ENCODE data around the gene TSPOAP1. TPM values are rescaled to one million over a fixed set of nuclear protein-coding genes. Genes with fewer than 3 reads are reported as not detected.

The TSPOAP1 gene
- polyA plus RNA-seq, 1 experiment: 5.6 TPM

GRCh38 chr17:58315750-58316149, 12.8 kb downstream of the TSPOAP1 start:
- H3K36me3 ChIP-seq (ENCODE audit: control insufficient read depth, insufficient read depth, low read length): no peaks in the 10 kb centered on the region
- CTCF ChIA-PET: interaction anchor here (1.2 to 6.3 kb wide), 8 partner anchors 11 to 131 kb away, joined by 4 to 95 read pairs (median 22); partner anchors contain the start of genes RNF43 and SUPT4H1
- TF ChIP-seq, protein P1, sequence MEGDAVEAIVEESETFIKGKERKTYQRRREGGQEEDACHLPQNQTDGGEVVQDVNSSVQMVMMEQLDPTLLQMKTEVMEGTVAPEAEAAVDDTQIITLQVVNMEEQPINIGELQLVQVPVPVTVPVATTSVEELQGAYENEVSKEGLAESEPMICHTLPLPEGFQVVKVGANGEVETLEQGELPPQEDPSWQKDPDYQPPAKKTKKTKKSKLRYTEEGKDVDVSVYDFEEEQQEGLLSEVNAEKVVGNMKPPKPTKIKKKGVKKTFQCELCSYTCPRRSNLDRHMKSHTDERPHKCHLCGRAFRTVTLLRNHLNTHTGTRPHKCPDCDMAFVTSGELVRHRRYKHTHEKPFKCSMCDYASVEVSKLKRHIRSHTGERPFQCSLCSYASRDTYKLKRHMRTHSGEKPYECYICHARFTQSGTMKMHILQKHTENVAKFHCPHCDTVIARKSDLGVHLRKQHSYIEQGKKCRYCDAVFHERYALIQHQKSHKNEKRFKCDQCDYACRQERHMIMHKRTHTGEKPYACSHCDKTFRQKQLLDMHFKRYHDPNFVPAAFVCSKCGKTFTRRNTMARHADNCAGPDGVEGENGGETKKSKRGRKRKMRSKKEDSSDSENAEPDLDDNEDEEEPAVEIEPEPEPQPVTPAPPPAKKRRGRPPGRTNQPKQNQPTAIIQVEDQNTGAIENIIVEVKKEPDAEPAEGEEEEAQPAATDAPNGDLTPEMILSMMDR (IDR thresholded peaks at IDR 0.05; ENCODE audit: insufficient read depth, low read depth, low read length): no peak
- POLR2A ChIA-PET: interaction anchor here (0.5 kb wide), 1 partner anchor 84 kb away, joined by 3 read pairs; no protein-coding TSS in a partner anchor
- H3K27me3 ChIP-seq (ENCODE audit: control insufficient read depth, insufficient read depth, low read length): no peaks in the 10 kb centered on the region
- no peak overlapping the region for H3K4me3 ChIP-seq (ENCODE audit: low read depth, low read length)
- DNase-seq (ENCODE audit: low read depth): no peak

DNA sequence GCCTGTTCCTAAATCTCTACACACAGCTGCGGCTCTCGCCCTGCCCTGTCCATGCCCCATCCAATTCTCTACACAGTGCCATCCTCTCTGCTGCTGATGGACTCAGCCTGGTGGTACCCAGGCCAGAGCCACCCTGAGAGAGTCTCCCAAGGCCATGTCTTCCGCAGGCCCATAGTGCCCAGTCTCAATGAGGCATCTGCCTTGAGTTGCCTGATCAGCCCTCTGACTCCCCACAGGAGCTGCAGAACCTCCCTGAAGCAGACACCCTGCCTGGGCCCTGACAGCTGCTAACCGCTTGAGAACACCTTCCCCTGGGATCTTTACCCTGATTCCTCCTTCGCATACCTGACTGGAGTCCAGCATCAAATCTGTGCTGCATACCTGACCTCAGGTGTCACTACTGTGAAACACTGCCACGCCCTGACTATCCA, 13.3 kb downstream of the TSPOAP1 start:
- H3K27me3 ChIP-seq (ENCODE audit: control insufficient read depth, insufficient read depth, low read length): no peaks in the 10 kb centered on the region
- H3K36me3 ChIP-seq (ENCODE audit: control insufficient read depth, insufficient read depth, low read length): no peaks in the 10 kb centered on the region
- TF ChIP-seq, protein P1 (IDR thresholded peaks at IDR 0.05; ENCODE audit: insufficient read depth, low read depth, low read length): no peak
- ChIA-PET POLR2A (no interaction called here), CTCF (interaction anchor here (0.7 to 6.3 kb wide), 6 partner anchors 11 to 131 kb away, joined by 3 to 95 read pairs (median 25); partner anchors contain the start of gene RNF43)
- no peak overlapping the region for H3K4me3 ChIP-seq (ENCODE audit: low read depth, low read length)
- DNase-seq (ENCODE audit: low read depth): no peak

DNA sequence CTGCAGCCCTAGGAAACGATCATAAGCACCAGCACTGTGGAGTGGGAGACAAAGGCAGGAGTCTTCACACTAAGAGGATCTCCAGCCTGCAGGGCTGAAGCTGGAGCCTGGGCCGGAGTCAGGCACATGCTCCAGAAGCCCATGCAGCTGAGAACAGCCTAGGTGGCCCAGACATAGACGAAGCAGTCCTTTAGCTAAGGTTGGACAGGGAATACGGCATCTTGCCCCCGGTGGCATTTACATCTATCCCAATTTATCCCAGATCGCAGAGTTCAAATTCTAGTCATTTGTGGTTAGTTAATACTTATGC, 13.9 kb downstream of the TSPOAP1 start:
- H3K4me3 ChIP-seq (ENCODE audit: low read depth, low read length): no peak overlapping the region
- ChIA-PET CTCF (interaction anchor here (0.7 to 6.3 kb wide), 4 partner anchors 11 to 132 kb away, joined by 3 to 95 read pairs (median 40); partner anchors contain the start of gene RNF43), POLR2A (no interaction called here)
- no peaks in the 10 kb centered on the region for H3K36me3 ChIP-seq (ENCODE audit: control insufficient read depth, insufficient read depth, low read length)
- no peaks in the 10 kb centered on the region for H3K27me3 ChIP-seq (ENCODE audit: control insufficient read depth, insufficient read depth, low read length)
- TF ChIP-seq, protein P1 (IDR thresholded peaks at IDR 0.05; ENCODE audit: insufficient read depth, low read depth, low read length): no peak
- DNase-seq (ENCODE audit: low read depth): no peak

- ChIA-PET CTCF (interaction anchor here (0.7 to 6.3 kb wide), 5 partner anchors 10 to 133 kb away, joined by 3 to 95 read pairs (median 25); partner anchors contain the start of gene RNF43), POLR2A (no interaction called here)
- TF ChIP-seq, protein P1 (IDR thresholded peaks at IDR 0.05; ENCODE audit: insufficient read depth, low read depth, low read length): no peak
- no peaks in the 10 kb centered on the region for H3K27me3 ChIP-seq (ENCODE audit: control insufficient read depth, insufficient read depth, low read length)
- H3K4me3 ChIP-seq (ENCODE audit: low read depth, low read length): no peak overlapping the region
- no peaks in the 10 kb centered on the region for H3K36me3 ChIP-seq (ENCODE audit: control insufficient read depth, insufficient read depth, low read length)
- no peak for DNase-seq (ENCODE audit: low read depth)
Measured at GRCh38 chr17:58313815-58314705, 14.5 kb downstream of the TSPOAP1 start.

GRCh38 chr17:58312829-58313228, 15.8 kb downstream of the TSPOAP1 start:
- no peaks in the 10 kb centered on the region for H3K36me3 ChIP-seq (ENCODE audit: control insufficient read depth, insufficient read depth, low read length)
- H3K27me3 ChIP-seq (ENCODE audit: control insufficient read depth, insufficient read depth, low read length): no peaks in the 10 kb centered on the region
- TF ChIP-seq, protein P1 (IDR thresholded peaks at IDR 0.05; ENCODE audit: insufficient read depth, low read depth, low read length): no peak
- H3K4me3 ChIP-seq (ENCODE audit: low read depth, low read length): no peak overlapping the region
- ChIA-PET POLR2A (no interaction called here), CTCF (interaction anchor here (1.1 to 3.6 kb wide), 4 partner anchors 9 to 135 kb away, joined by 3 to 25 read pairs (median 6); no protein-coding TSS in a partner anchor)
- no peak for DNase-seq (ENCODE audit: low read depth)

Measured in BJ (cell line).